ENCODE data around the gene RTKN.

Gene RTKN

GRCh38 chr2:74407682-74408081, 34.1 kb downstream of the RTKN start:
- no peaks in the 10 kb centered on the region for H3K4me1 ChIP-seq (ENCODE audit: insufficient read depth, low read length)
- no peak overlapping the region for H3K4me3 ChIP-seq (ENCODE audit: low read depth in 1 of 2, low read length in 2 of 2)
- H3K4me2 ChIP-seq (ENCODE audit: insufficient read depth, low read length): no peak overlapping the region
- no peaks in the 10 kb centered on the region for H3K79me2 ChIP-seq (ENCODE audit: insufficient read depth, low read length)
- no peak for DNase-seq
- no peaks in the 10 kb centered on the region for H3K36me3 ChIP-seq (ENCODE audit: insufficient read depth, low read length)
- no peak overlapping the region for H3K27ac ChIP-seq (ENCODE audit: low read length)
- H2AFZ ChIP-seq (ENCODE audit: low read depth, low read length): no peak overlapping the region
- TF ChIP-seq EZH2 (IDR thresholded peaks at IDR 0.05; ENCODE audit: borderline replicate concordance, low read depth, low read length, severe bottlenecking) (no peak), CTCF (IDR thresholded peaks at IDR 0.05; ENCODE audit: borderline replicate concordance, extremely low read depth, low read length, poor library complexity, severe bottlenecking) (no peak)
- no peak for ATAC-seq (ENCODE audit: insufficient read depth, low read depth)
- no peaks in the 10 kb centered on the region for H4K20me1 ChIP-seq (ENCODE audit: insufficient read depth, low read length)
- H3K27me3 ChIP-seq (ENCODE audit: insufficient read depth, low read length, poor library complexity): no peaks in the 10 kb centered on the region
- H3K9me3 ChIP-seq (ENCODE audit: insufficient read depth, low read length, severe bottlenecking): no peaks in the 10 kb centered on the region
- H3K9ac ChIP-seq (ENCODE audit: low read depth, low read length): no peak overlapping the region

GRCh38 chr2:74406035-74406434, 35.7 kb downstream of the RTKN start:
- no peak overlapping the region for H3K4me2 ChIP-seq (ENCODE audit: insufficient read depth, low read length)
- no peaks in the 10 kb centered on the region for H3K36me3 ChIP-seq (ENCODE audit: insufficient read depth, low read length)
- H3K27me3 ChIP-seq (ENCODE audit: insufficient read depth, low read length, poor library complexity): no peaks in the 10 kb centered on the region
- H4K20me1 ChIP-seq (ENCODE audit: insufficient read depth, low read length): no peaks in the 10 kb centered on the region
- no peak for TF ChIP-seq CTCF (IDR thresholded peaks at IDR 0.05; ENCODE audit: borderline replicate concordance, extremely low read depth, low read length, poor library complexity, severe bottlenecking)
- no peak for TF ChIP-seq EZH2 (IDR thresholded peaks at IDR 0.05; ENCODE audit: borderline replicate concordance, low read depth, low read length, severe bottlenecking)
- H3K4me1 ChIP-seq (ENCODE audit: insufficient read depth, low read length): no peaks in the 10 kb centered on the region
- no peaks in the 10 kb centered on the region for H3K79me2 ChIP-seq (ENCODE audit: insufficient read depth, low read length)
- no peaks in the 10 kb centered on the region for H3K9me3 ChIP-seq (ENCODE audit: insufficient read depth, low read length, severe bottlenecking)
- H3K9ac ChIP-seq (ENCODE audit: low read depth, low read length): no peak overlapping the region
- no peak for DNase-seq
- no peak for ATAC-seq (ENCODE audit: insufficient read depth, low read depth)
- no peak overlapping the region for H3K4me3 ChIP-seq (ENCODE audit: low read depth in 1 of 2, low read length in 2 of 2)
- H3K27ac ChIP-seq (ENCODE audit: low read length): no peak overlapping the region
- no peak overlapping the region for H2AFZ ChIP-seq (ENCODE audit: low read depth, low read length)

- H3K4me1 ChIP-seq (ENCODE audit: insufficient read depth, low read length): no peaks in the 10 kb centered on the region
- TF ChIP-seq EZH2 (IDR thresholded peaks at IDR 0.05; ENCODE audit: borderline replicate concordance, low read depth, low read length, severe bottlenecking) (no peak), CTCF (IDR thresholded peaks at IDR 0.05; ENCODE audit: borderline replicate concordance, extremely low read depth, low read length, poor library complexity, severe bottlenecking) (no peak)
- no peak overlapping the region for H3K4me2 ChIP-seq (ENCODE audit: insufficient read depth, low read length)
- no peaks in the 10 kb centered on the region for H4K20me1 ChIP-seq (ENCODE audit: insufficient read depth, low read length)
- no peaks in the 10 kb centered on the region for H3K36me3 ChIP-seq (ENCODE audit: insufficient read depth, low read length)
- no peak overlapping the region; the same call in 1 of the 2 replicates for H3K9ac ChIP-seq (ENCODE audit: low read depth, low read length)
- no peak overlapping the region for H3K4me3 ChIP-seq (ENCODE audit: low read depth in 1 of 2, low read length in 2 of 2)
- no peaks in the 10 kb centered on the region for H3K79me2 ChIP-seq (ENCODE audit: insufficient read depth, low read length)
- H3K9me3 ChIP-seq (ENCODE audit: insufficient read depth, low read length, severe bottlenecking): no peaks in the 10 kb centered on the region
- DNase-seq (no peak), ATAC-seq (ENCODE audit: insufficient read depth, low read depth) (no peak)
- no peaks in the 10 kb centered on the region for H3K27me3 ChIP-seq (ENCODE audit: insufficient read depth, low read length, poor library complexity)
- H3K27ac ChIP-seq (ENCODE audit: low read length): no peak overlapping the region
- no peak overlapping the region for H2AFZ ChIP-seq (ENCODE audit: low read depth, low read length)
These were observed 39.8 kb downstream of the RTKN start for GRCh38 chr2:74401891-74402290.

- Histone ChIP-seq H3K79me2 (ENCODE audit: insufficient read depth, low read length) (no peaks in the 10 kb centered on the region), H3K4me2 (ENCODE audit: insufficient read depth, low read length) (no peak overlapping the region), H2AFZ (ENCODE audit: low read depth, low read length) (peak overlapping the region; percentile 14; the same call in 1 of the 2 replicates), H3K9me3 (ENCODE audit: insufficient read depth, low read length, severe bottlenecking) (no peaks in the 10 kb centered on the region), H3K4me3 (ENCODE audit: low read depth in 1 of 2, low read length in 2 of 2) (no peak overlapping the region), H3K9ac (ENCODE audit: low read depth, low read length) (no peak overlapping the region), H3K27me3 (ENCODE audit: insufficient read depth, low read length, poor library complexity) (no peaks in the 10 kb centered on the region), H3K36me3 (ENCODE audit: insufficient read depth, low read length) (no peaks in the 10 kb centered on the region), H3K4me1 (ENCODE audit: insufficient read depth, low read length) (no peaks in the 10 kb centered on the region), H4K20me1 (ENCODE audit: insufficient read depth, low read length) (no peaks in the 10 kb centered on the region), H3K27ac (ENCODE audit: low read length) (no peak overlapping the region)
- TF ChIP-seq EZH2 (IDR thresholded peaks at IDR 0.05; ENCODE audit: borderline replicate concordance, low read depth, low read length, severe bottlenecking): no peak
- peak; percentile 58 for TF ChIP-seq CTCF (IDR thresholded peaks at IDR 0.05; ENCODE audit: borderline replicate concordance, extremely low read depth, low read length, poor library complexity, severe bottlenecking)
- no peak for DNase-seq
- peak; percentile 47; the same call in 2 of the 3 replicates for ATAC-seq (ENCODE audit: insufficient read depth, low read depth)
These were observed 42.0 kb downstream of the RTKN start for GRCh38 chr2:74399785-74400184.

Data from DND-41 (cell line).